Neural progenitor cell (in vitro differentiated cells): ENCODE results near the gene KCNK7. TPM values are rescaled to one million over a fixed set of nuclear protein-coding genes. Genes with fewer than 3 reads are reported as not detected.

ENCODE experiments used
- DNase-seq: peaks from one replicate; pipeline ENCODE4 v3.0.0-alpha.2; 2016; ENCODE audit warnings: low spot score
- H2AFZ ChIP-seq: fragments of 200-600 bp; sonication (generic); replicated peaks from 2 replicates; pipeline ENCODE4 v1.6.1; 2016; ENCODE audit warnings: antibody characterized with exemption
- H3F3A ChIP-seq: fragments of 200-600 bp; sonication (generic); 2 replicates; pipeline ENCODE4 v1.6.1; 2016; ENCODE audit warnings: antibody characterized with exemption, low read depth
- H3K27ac ChIP-seq: fragments of 200-600 bp; sonication (generic); 2 replicates; pipeline ENCODE4 v1.5.1; 2016; ENCODE audit warnings: mild to moderate bottlenecking
- H3K27me3 ChIP-seq: fragments of 200-600 bp; sonication (generic); 2 replicates; pipeline ENCODE4 v1.6.1; 2016; ENCODE audit warnings: mild to moderate bottlenecking, moderate library complexity
- H3K36me3 ChIP-seq: fragments of 200-600 bp; sonication (generic); 2 replicates; pipeline ENCODE4 v1.5.1; 2016
- H3K4me1 ChIP-seq: fragments of 200-600 bp; sonication (generic); 2 replicates; pipeline ENCODE4 v1.6.1; 2016; ENCODE audit warnings: mixed run types
- H3K4me2 ChIP-seq: fragments of 200-600 bp; sonication (generic); 2 replicates; pipeline ENCODE4 v1.6.1; 2016
- H3K4me3 ChIP-seq: fragments of 200-600 bp; sonication (generic); 2 replicates; pipeline ENCODE4 v1.5.1; 2016
- H3K79me2 ChIP-seq: fragments of 200-600 bp; sonication (generic); 2 replicates; pipeline ENCODE4 v1.6.1; 2016; ENCODE audit warnings: low read depth
- H3K9ac ChIP-seq: fragments of 200-600 bp; sonication (generic); 2 replicates; pipeline ENCODE4 v1.6.1; 2016
- H3K9me3 ChIP-seq: fragments of 200-600 bp; sonication (generic); 2 replicates; pipeline ENCODE4 v1.5.1; 2016; ENCODE audit warnings: low read depth
- H4K20me1 ChIP-seq: fragments of 200-600 bp; sonication (generic); 2 replicates; pipeline ENCODE4 v1.6.1; 2016; ENCODE audit warnings: low read depth
- H3K27ac Mint-ChIP-seq: 3 replicates; pipeline ENCODE4 v1.8.0; 2021; ENCODE audit warnings: mixed read lengths
- H3K27me3 Mint-ChIP-seq: 2 replicates; pipeline ENCODE4 v1.8.0; 2022; ENCODE audit warnings: low read depth, mild to moderate bottlenecking, inconsistent platforms, moderate library complexity, mixed read lengths; ENCODE audit not compliant: insufficient read depth
- H3K36me3 Mint-ChIP-seq: 3 replicates; pipeline ENCODE4 v1.8.0; 2021; ENCODE audit warnings: mixed read lengths
- H3K4me1 Mint-ChIP-seq: 3 replicates; pipeline ENCODE4 v1.8.0; 2021; ENCODE audit warnings: mixed read lengths
- H3K4me3 Mint-ChIP-seq: 3 replicates; pipeline ENCODE4 v1.8.0; 2021; ENCODE audit warnings: mild to moderate bottlenecking, moderate library complexity, mixed read lengths
- H3K9me3 Mint-ChIP-seq: 3 replicates; pipeline ENCODE4 v1.8.0; 2020; ENCODE audit warnings: mixed read lengths
- CTCF ChIP-seq: fragments of 200-600 bp; sonication (generic); IDR thresholded peaks from 2 replicates; pipeline ENCODE4 v1.5.1; 2017; ENCODE audit warnings: antibody characterized with exemption, mild to moderate bottlenecking
- EZH2 ChIP-seq: fragments of 200-600 bp; sonication (generic); IDR thresholded peaks from 2 replicates; pipeline ENCODE4 v1.6.1; 2017; ENCODE audit warnings: antibody characterized with exemption, mild to moderate bottlenecking, moderate library complexity
- EZH2phosphoT487 ChIP-seq: fragments of 200-600 bp; sonication (generic); IDR thresholded peaks from 2 replicates; pipeline ENCODE4 v1.6.1; 2017; ENCODE audit warnings: antibody characterized with exemption
- total RNA-seq: library from RNA; depleted of rRNA; stranded (reverse); fragments of >200 nt; gene quantifications from 2 replicates; pipeline ENCODE4 v1.2.3, GENCODE V29; 2015; ENCODE audit warnings: low replicate concordance

Gene KCNK7
- total RNA-seq, 1 donor from 2014 or later = not detected

GRCh38 chr11:65556470-65557279, 38.9 kb downstream of the KCNK7 start:
- no peak overlapping the region for H3K9ac ChIP-seq

GRCh38 chr11:65555693-65556231, 39.8 kb downstream of the KCNK7 start:
- peak overlapping the region; percentile 87 for H3K27ac Mint-ChIP-seq
- Histone ChIP-seq H3K9ac (no peak overlapping the region), H3K4me1 (peaks cover 34% of the 10 kb centered on the region)

More at GRCh38 chr11:65556470-65557279, 38.9 kb downstream of the KCNK7 start:
- peaks cover 80% of the 10 kb centered on the region for H3K27me3 ChIP-seq
- H3K9me3 Mint-ChIP-seq = no peaks in the 10 kb centered on the region
- H3K27ac ChIP-seq = no peak overlapping the region
- H3K9me3 ChIP-seq = no peaks in the 10 kb centered on the region
- no peak overlapping the region for H3K4me3 ChIP-seq
- H2AFZ ChIP-seq = no peak overlapping the region
- H3K36me3 Mint-ChIP-seq = peaks cover 3% of the 10 kb centered on the region
- H3K36me3 ChIP-seq = no peaks in the 10 kb centered on the region
- peak overlapping the region; percentile 96 for H3K4me2 ChIP-seq
- peaks cover 52% of the 10 kb centered on the region for H3F3A ChIP-seq
- peaks cover 11% of the 10 kb centered on the region for H4K20me1 ChIP-seq
- TF ChIP-seq CTCF (no peak), EZH2phosphoT487 (no peak), EZH2 (no peak)
- H3K4me1 ChIP-seq = peaks cover 43% of the 10 kb centered on the region
- peak overlapping the region; percentile 86 for H3K4me3 Mint-ChIP-seq
- H3K27ac Mint-ChIP-seq = peak overlapping the region; percentile 87
- H3K4me1 Mint-ChIP-seq = peaks cover 66% of the 10 kb centered on the region
- peaks cover 20% of the 10 kb centered on the region for H3K27me3 Mint-ChIP-seq
- H3K79me2 ChIP-seq = no peaks in the 10 kb centered on the region
- DNase-seq = no peak

DNA sequence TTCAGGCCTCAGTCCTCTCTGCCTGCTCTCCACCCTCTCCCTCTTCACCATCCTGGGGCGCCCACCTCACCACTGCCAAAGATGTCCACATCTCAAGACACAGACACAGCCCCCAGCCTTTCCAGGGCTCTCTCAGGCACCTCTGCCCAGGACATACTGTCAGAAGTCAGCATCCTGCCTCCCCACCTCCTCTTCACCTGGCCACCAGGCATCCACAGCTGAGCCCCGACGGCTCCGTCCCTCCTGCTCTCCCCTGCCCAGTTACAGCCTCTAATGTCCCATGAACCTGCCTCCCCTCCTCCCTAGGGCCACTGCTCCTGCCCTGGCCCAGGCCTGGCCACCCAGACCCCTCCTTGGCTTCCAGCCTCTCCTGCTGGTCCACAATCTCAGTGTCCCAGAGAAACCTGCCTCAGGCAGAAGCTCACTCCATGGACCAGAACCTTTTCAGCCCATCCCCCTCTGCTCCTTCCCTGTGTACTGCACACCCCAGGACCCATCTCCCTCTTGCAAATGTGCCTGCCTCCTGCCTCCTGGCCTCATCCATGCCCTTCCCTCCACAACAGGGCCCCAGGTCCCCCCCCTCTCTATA, 40.7 kb downstream of the KCNK7 start:
- H4K20me1 ChIP-seq = peaks cover 17% of the 10 kb centered on the region
- Mint-ChIP-seq H3K9me3 (no peaks in the 10 kb centered on the region), H3K27me3 (peaks cover 25% of the 10 kb centered on the region), H3K36me3 (peaks cover 6% of the 10 kb centered on the region), H3K27ac (peak overlapping the region; percentile 69), H3K4me3 (peak overlapping the region; percentile 28), H3K4me1 (peaks cover 57% of the 10 kb centered on the region)
- no peaks in the 10 kb centered on the region for H3K36me3 ChIP-seq
- H3F3A ChIP-seq = peaks cover 46% of the 10 kb centered on the region
- H3K4me1 ChIP-seq = peaks cover 29% of the 10 kb centered on the region
- H3K27me3 ChIP-seq = peaks cover 96% of the 10 kb centered on the region
- H3K27ac ChIP-seq = no peak overlapping the region
- no peak for TF ChIP-seq EZH2phosphoT487
- H2AFZ ChIP-seq = no peak overlapping the region
- no peaks in the 10 kb centered on the region for H3K79me2 ChIP-seq
- no peaks in the 10 kb centered on the region for H3K9me3 ChIP-seq
- no peak overlapping the region for H3K4me3 ChIP-seq
- DNase-seq = no peak
- no peak overlapping the region for H3K9ac ChIP-seq
- H3K4me2 ChIP-seq = no peak overlapping the region

More at GRCh38 chr11:65555693-65556231, 39.8 kb downstream of the KCNK7 start:
- TF ChIP-seq EZH2phosphoT487 = no peak
- no peak for TF ChIP-seq CTCF
- no peak for TF ChIP-seq EZH2
- H2AFZ ChIP-seq = no peak overlapping the region
- H3K27me3 ChIP-seq = peaks cover 89% of the 10 kb centered on the region
- no peaks in the 10 kb centered on the region for H3K36me3 ChIP-seq
- no peaks in the 10 kb centered on the region for H3K79me2 ChIP-seq
- H3K9me3 ChIP-seq = no peaks in the 10 kb centered on the region
- H3K4me1 Mint-ChIP-seq = peaks cover 65% of the 10 kb centered on the region
- peaks cover 25% of the 10 kb centered on the region for H3K27me3 Mint-ChIP-seq
- no peak overlapping the region for H3K4me3 ChIP-seq
- no peak overlapping the region for H3K27ac ChIP-seq
- peak overlapping the region; percentile 62 for H3K4me3 Mint-ChIP-seq
- H3K4me2 ChIP-seq = no peak overlapping the region
- peaks cover 6% of the 10 kb centered on the region for H3K36me3 Mint-ChIP-seq
- DNase-seq = no peak
- H3F3A ChIP-seq = peaks cover 52% of the 10 kb centered on the region
- H3K9me3 Mint-ChIP-seq = no peaks in the 10 kb centered on the region
- peaks cover 17% of the 10 kb centered on the region for H4K20me1 ChIP-seq
